ENCODE results near the gene HTR4.

DNA sequence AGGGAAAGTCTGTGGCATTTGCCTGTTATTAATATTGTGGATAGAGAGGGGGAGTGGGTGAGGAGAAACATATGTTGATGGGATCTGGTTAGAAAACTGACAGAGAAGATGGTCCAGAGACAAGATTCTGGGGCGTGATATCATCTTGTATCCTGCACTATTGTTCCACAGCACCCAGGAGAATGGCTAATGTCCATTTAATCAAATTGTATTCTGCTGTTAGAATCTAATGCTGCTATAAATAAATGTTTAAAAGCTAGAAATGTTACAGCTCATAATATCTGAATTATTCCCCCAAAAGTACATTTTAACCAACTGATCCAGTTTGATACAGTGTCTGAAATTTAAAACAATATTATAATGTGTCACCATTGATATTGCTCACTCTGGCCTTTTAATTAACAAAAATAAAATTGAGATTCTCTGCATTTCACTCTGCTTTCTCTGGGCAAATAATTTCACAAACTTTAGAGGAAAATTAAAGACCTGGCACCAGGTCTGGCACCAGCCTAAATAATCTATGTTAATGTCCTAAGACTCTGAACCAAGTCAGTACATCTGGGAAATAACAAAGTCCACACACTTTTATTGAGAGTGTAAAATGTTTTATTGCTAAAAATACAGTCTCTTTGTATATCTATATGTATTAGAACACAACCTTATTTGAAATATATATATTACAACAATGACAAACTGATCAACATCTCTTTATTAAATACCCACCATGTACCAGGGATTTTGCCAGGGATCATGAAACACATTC, 18.8 kb downstream of the HTR4 start:
- TF ChIP-seq, protein P1, sequence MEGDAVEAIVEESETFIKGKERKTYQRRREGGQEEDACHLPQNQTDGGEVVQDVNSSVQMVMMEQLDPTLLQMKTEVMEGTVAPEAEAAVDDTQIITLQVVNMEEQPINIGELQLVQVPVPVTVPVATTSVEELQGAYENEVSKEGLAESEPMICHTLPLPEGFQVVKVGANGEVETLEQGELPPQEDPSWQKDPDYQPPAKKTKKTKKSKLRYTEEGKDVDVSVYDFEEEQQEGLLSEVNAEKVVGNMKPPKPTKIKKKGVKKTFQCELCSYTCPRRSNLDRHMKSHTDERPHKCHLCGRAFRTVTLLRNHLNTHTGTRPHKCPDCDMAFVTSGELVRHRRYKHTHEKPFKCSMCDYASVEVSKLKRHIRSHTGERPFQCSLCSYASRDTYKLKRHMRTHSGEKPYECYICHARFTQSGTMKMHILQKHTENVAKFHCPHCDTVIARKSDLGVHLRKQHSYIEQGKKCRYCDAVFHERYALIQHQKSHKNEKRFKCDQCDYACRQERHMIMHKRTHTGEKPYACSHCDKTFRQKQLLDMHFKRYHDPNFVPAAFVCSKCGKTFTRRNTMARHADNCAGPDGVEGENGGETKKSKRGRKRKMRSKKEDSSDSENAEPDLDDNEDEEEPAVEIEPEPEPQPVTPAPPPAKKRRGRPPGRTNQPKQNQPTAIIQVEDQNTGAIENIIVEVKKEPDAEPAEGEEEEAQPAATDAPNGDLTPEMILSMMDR (conservative IDR thresholded peaks at IDR 0.05; ENCODE audit: low read depth, low read length) = no peak
- TF ChIP-seq MXI1 (IDR thresholded peaks at IDR 0.05; ENCODE audit: borderline replicate concordance, low read depth, low read length) = no peak
- no peak for TF ChIP-seq RAD21 (IDR thresholded peaks at IDR 0.05; ENCODE audit: low read length)
- TF ChIP-seq MAZ (IDR thresholded peaks at IDR 0.05; ENCODE audit: borderline replicate concordance, low read depth, low read length) = no peak
- TF ChIP-seq CHD1 (IDR thresholded peaks at IDR 0.05; ENCODE audit: low read depth, low read length) = no peak
- TF ChIP-seq, protein P2, sequence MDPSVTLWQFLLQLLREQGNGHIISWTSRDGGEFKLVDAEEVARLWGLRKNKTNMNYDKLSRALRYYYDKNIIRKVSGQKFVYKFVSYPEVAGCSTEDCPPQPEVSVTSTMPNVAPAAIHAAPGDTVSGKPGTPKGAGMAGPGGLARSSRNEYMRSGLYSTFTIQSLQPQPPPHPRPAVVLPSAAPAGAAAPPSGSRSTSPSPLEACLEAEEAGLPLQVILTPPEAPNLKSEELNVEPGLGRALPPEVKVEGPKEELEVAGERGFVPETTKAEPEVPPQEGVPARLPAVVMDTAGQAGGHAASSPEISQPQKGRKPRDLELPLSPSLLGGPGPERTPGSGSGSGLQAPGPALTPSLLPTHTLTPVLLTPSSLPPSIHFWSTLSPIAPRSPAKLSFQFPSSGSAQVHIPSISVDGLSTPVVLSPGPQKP (IDR thresholded peaks at IDR 0.05; ENCODE audit: borderline replicate concordance, low read depth, low read length) = no peak
- TF ChIP-seq POLR2A (IDR thresholded peaks at IDR 0.05; ENCODE audit: low read depth, low read length) = no peak
- no peak for TF ChIP-seq RFX5 (IDR thresholded peaks at IDR 0.05; ENCODE audit: low read depth, low read length)
- TF ChIP-seq MAFK (IDR thresholded peaks at IDR 0.05; ENCODE audit: low read depth, low read length) = no peak
- TF ChIP-seq NFE2L2 (IDR thresholded peaks at IDR 0.05; ENCODE audit: low read depth, low read length) = no peak
- TF ChIP-seq, protein P3, sequence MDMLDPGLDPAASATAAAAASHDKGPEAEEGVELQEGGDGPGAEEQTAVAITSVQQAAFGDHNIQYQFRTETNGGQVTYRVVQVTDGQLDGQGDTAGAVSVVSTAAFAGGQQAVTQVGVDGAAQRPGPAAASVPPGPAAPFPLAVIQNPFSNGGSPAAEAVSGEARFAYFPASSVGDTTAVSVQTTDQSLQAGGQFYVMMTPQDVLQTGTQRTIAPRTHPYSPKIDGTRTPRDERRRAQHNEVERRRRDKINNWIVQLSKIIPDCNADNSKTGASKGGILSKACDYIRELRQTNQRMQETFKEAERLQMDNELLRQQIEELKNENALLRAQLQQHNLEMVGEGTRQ (IDR thresholded peaks at IDR 0.05; ENCODE audit: low read depth, low read length) = no peak

Data from IMR-90 (cell line).